NB4 (cell line): ENCODE results near the gene PPARGC1A.

Experiments used
- DNase-seq: peaks from one replicate; pipeline ENCODE4 v3.0.0; 2010; ENCODE audit warnings: low read depth
- H3K4me3 ChIP-seq: one replicate; pipeline ENCODE4 v1.5.1; 2011; ENCODE audit warnings: mild to moderate bottlenecking, low read depth, low read length, moderate library complexity
- CTCF ChIP-seq: IDR thresholded peaks from one replicate; pipeline ENCODE4 v1.5.1; 2012; ENCODE audit warnings: low read depth, low read length
- MYC ChIP-seq: IDR thresholded peaks from 2 replicates; pipeline ENCODE4 v1.6.1; 2011; ENCODE audit warnings: low read depth, low read length
- POLR2A ChIP-seq: IDR thresholded peaks from 2 replicates; pipeline ENCODE4 v1.6.1; 2011; ENCODE audit warnings: mild to moderate bottlenecking; ENCODE audit not compliant: insufficient read length; ENCODE audit errors: extremely low read depth
- TF ChIP-seq, protein P1 (sequence below): IDR thresholded peaks from 2 replicates; pipeline ENCODE4 v1.6.1; 2011; ENCODE audit warnings: low read depth, low read length

PPARGC1A gene

DNA sequence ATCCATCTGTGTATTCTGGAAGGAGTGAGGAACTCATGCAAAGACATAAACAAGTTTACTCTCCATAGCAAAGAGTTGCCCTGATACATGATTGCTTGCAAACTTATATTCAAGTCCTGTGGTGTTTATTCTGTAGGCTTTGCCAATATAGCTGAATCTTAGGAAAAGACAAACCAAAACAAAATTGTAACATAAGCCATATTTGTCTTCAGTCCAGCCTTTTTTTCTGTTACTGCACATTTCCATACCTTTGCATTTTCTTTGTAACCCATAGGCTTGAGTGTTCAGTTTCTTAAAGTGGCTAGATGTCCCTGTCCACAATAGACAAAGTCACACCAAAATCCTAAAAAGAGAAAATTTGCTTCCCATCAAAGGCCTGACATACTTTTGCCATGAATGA is 120.4 kb downstream of the PPARGC1A start:
- DNase-seq, result no peak
- no peak overlapping the region for H3K4me3 ChIP-seq
- TF ChIP-seq, protein P1, sequence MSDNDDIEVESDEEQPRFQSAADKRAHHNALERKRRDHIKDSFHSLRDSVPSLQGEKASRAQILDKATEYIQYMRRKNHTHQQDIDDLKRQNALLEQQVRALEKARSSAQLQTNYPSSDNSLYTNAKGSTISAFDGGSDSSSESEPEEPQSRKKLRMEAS, result no peak
- TF ChIP-seq MYC (no peak), POLR2A (no peak), CTCF (no peak)

GRCh38 chr4:23768541-23768940 is 121.3 kb downstream of the PPARGC1A start:
- TF ChIP-seq MYC (no peak), POLR2A (no peak), CTCF (no peak)
- TF ChIP-seq, protein P1, result no peak

DNA sequence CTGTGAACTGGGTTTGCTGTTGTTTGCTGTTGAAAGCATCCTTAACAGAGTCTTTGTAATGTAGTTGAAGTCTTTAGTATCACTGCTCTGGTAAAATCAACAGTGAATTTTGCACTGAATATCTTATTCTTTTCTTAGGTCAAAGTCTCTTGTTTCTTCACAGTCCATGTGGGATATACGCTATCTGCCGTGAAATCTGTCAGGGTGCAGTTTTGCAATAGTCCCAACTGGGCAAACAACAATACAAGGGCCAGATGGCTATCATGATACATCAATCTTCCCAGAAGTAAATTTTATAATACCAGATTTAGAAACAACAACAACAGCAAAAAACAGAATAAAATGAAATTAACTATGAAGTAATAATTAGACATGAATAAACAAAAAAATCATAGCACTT is 123.5 kb downstream of the PPARGC1A start:
- TF ChIP-seq MYC (no peak), POLR2A (no peak), CTCF (no peak)
- TF ChIP-seq, protein P1, result no peak
- no peak for DNase-seq
- no peak overlapping the region for H3K4me3 ChIP-seq

More at GRCh38 chr4:23768541-23768940, 121.3 kb downstream of the PPARGC1A start:
- H3K4me3 ChIP-seq, result no peak overlapping the region
- no peak for DNase-seq

DNA sequence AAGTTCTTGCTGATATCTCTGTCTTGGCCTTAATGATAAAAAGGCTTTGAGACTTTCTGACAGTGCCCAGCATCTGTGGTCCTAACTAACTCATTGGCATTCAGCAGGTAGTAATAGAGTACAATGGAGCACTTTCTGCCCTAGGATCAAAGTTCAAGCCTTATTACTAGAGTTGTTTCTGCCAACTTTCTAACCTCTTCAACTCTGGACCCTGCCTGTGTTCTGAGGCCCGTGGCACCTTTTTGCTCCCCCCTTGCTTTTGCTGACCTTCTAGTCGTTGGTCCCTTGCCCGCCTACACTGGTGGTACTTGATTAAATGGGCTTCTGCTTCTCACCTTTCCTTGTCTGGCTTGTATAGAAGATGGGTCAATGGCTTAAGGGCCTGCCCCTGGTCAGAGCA is 126.3 kb downstream of the PPARGC1A start:
- no peak for DNase-seq
- TF ChIP-seq, protein P1, result no peak
- TF ChIP-seq POLR2A (no peak), CTCF (no peak), MYC (no peak)
- H3K4me3 ChIP-seq, result no peak overlapping the region

GRCh38 chr4:23762551-23762950 is 127.3 kb downstream of the PPARGC1A start:
- no peak for TF ChIP-seq MYC
- TF ChIP-seq CTCF, result no peak
- TF ChIP-seq, protein P1, result no peak
- TF ChIP-seq POLR2A, result no peak
- DNase-seq, result no peak
- H3K4me3 ChIP-seq, result no peak overlapping the region

- no peak overlapping the region for H3K4me3 ChIP-seq
- no peak for DNase-seq
- TF ChIP-seq CTCF (no peak), POLR2A (no peak), MYC (no peak)
These were observed 130.8 kb downstream of the PPARGC1A start for GRCh38 chr4:23759066-23759465.
